Measurements from ENCODE around the gene PRPF4. TPM values are rescaled to one million over a fixed set of nuclear protein-coding genes. Genes with fewer than 3 reads are reported as not detected.

The PRPF4 gene
- total and polyA plus RNA-seq, 9 of the 15 experiments (the other 6 are each of a cell fraction or from before 2014, with no cell fraction given): 25.8 to 66.0 (median 39.8) TPM

DNA sequence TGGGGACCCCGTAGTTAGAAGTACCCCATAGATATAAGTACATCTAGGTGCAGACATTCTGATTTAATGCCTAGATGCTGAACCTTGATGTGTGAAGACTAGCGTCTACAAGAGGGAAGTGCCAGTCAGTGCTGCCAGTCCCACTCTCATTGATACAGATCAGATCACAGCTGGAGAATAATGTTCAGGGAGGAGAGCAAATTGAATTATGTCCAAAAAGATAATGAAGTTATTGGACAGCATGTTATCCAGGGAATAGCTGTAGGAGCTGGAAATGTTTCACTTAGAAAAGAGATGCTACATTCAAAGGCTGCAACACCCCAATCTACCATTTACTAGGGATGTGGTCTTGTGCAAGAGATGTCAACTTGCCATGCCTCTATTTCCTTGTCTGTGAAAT, 43.6 kb downstream of the PRPF4 start:
- H4K20me1 ChIP-seq (replicated peaks; ENCODE audit: control insufficient read depth, insufficient read depth, low read length): 0 out of 2 replicates have a peak, but pooled peaks cover 3% of the 10 kb centered on the region
- H3K79me2 ChIP-seq (ENCODE audit: control insufficient read depth, insufficient read depth, low read length): no peaks in the 10 kb centered on the region
- H3K4me3 ChIP-seq: no peak overlapping the region
- CTCF ChIA-PET (ENCODE audit: low intra/inter-chr PET ratio): no interaction called here
- no TSS peak for BruUV-seq (replicated peaks)
- POLR2A ChIA-PET: interaction anchor here (0.9 to 1.7 kb wide), 2 partner anchors 21 to 79 kb away, joined by 3 to 5 read pairs; partner anchors contain the start of gene WDR31
- H3K9me1 ChIP-seq (ENCODE audit: control insufficient read depth, insufficient read depth, low read length): no peaks in the 10 kb centered on the region
- H3K27me3 ChIP-seq (ENCODE audit: control insufficient read depth in 2 of 2, insufficient read depth in 2 of 2, low read length in 2 of 2): peaks cover 11 to 34% of the 10 kb centered on the region in 2 experiments; a peak in 3 of 5 replicates
- DNase-seq (ENCODE audit: extremely low read depth in 1 of 4, low spot score in 3 of 4) (no peak), FAIRE-seq (no peak), ATAC-seq (no peak)
- no peaks in the 10 kb centered on the region for H3K9me3 ChIP-seq (replicated peaks; ENCODE audit: control insufficient read depth, insufficient read depth, low read depth, low read length)
- in situ Hi-C loops (cut with MboI): no loop called here
- H2AFZ ChIP-seq (ENCODE audit: low read depth, low read length): no peak overlapping the region
- H3K36me3 ChIP-seq (ENCODE audit: control insufficient read depth, insufficient read depth, low read length): no peaks in the 10 kb centered on the region
- H3K27ac ChIP-seq (ENCODE audit: extremely low read depth, low read depth, low read length): no peak overlapping the region
- no peaks in the 10 kb centered on the region; a peak in 1 of 5 replicates for H3K4me1 ChIP-seq (replicated peaks in 1 of 2; ENCODE audit: control insufficient read depth in 2 of 2, insufficient read depth in 2 of 2, low read length in 2 of 2)
- WGBS (ENCODE audit: insufficient coverage, low coverage, missing lambda C conversion rate): 0% methylated on average over 2 of the region's 2 CpGs
- TF ChIP-seq USF1 (CRISPR knock-in tag; IDR thresholded peaks at IDR 0.05) (no peak), SAFB (IDR thresholded peaks at IDR 0.05; ENCODE audit: borderline replicate concordance, low read depth, low read length) (no peak), ZNF780A (CRISPR knock-in tag; IDR thresholded peaks at IDR 0.05) (no peak), MIER1 (IDR thresholded peaks at IDR 0.05; ENCODE audit: low read depth) (no peak), ZNF764 (CRISPR knock-in tag; IDR thresholded peaks at IDR 0.05; ENCODE audit: low read depth) (no peak), BMI1 (IDR thresholded peaks at IDR 0.05; ENCODE audit: low read length) (no peak), MXD1 (CRISPR knock-in tag; IDR thresholded peaks at IDR 0.05; ENCODE audit: borderline replicate concordance, poor library complexity, severe bottlenecking) (no peak), ELF1 (tag; IDR thresholded peaks at IDR 0.05) (no peak), DMBX1 (CRISPR knock-in tag; IDR thresholded peaks at IDR 0.05; ENCODE audit: borderline replicate concordance) (no peak), ZNF766 (CRISPR knock-in tag; conservative IDR thresholded peaks at IDR 0.05) (no peak), GTF2A2 (tag; IDR thresholded peaks at IDR 0.05) (no peak), SAP30 (IDR thresholded peaks at IDR 0.05; ENCODE audit: borderline replicate concordance, insufficient read depth, low read depth, low read length, poor library complexity, severe bottlenecking) (no peak), ETS1 (conservative IDR thresholded peaks at IDR 0.05; ENCODE audit: control insufficient read depth, low read depth, low read length) (no peak), EZH2 (IDR thresholded peaks at IDR 0.05; ENCODE audit: borderline replicate concordance, low read depth, low read length) (no peak), CTBP1 (IDR thresholded peaks at IDR 0.05; ENCODE audit: borderline replicate concordance) (no peak), E2F3 (CRISPR knock-in tag; IDR thresholded peaks at IDR 0.05) (no peak), NFRKB (IDR thresholded peaks at IDR 0.05; ENCODE audit: low read depth) (no peak)
- TF ChIP-seq, protein P1, sequence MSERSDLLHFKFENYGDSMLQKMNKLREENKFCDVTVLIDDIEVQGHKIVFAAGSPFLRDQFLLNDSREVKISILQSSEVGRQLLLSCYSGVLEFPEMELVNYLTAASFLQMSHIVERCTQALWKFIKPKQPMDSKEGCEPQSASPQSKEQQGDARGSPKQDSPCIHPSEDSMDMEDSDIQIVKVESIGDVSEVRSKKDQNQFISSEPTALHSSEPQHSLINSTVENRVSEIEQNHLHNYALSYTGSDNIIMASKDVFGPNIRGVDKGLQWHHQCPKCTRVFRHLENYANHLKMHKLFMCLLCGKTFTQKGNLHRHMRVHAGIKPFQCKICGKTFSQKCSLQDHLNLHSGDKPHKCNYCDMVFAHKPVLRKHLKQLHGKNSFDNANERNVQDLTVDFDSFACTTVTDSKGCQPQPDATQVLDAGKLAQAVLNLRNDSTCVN (CRISPR knock-in tag; IDR thresholded peaks at IDR 0.05): no peak
- TF ChIP-seq, protein P2, sequence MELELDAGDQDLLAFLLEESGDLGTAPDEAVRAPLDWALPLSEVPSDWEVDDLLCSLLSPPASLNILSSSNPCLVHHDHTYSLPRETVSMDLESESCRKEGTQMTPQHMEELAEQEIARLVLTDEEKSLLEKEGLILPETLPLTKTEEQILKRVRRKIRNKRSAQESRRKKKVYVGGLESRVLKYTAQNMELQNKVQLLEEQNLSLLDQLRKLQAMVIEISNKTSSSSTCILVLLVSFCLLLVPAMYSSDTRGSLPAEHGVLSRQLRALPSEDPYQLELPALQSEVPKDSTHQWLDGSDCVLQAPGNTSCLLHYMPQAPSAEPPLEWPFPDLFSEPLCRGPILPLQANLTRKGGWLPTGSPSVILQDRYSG (tag; conservative IDR thresholded peaks at IDR 0.05; ENCODE audit: low read depth): no peak
- H3K9ac ChIP-seq (ENCODE audit: insufficient read depth in 1 of 2, low read depth in 2 of 2, low read length in 2 of 2): no peak overlapping the region
- H3K4me2 ChIP-seq (ENCODE audit: insufficient read depth, low read length): no peak overlapping the region
- intact Hi-C loops (cut with micrococcal nuclease): no loop called here

Measured in K562 (cell line).